SK-N-SH (cell line): ENCODE results near the gene TSPAN13. TPM values are rescaled to one million over a fixed set of nuclear protein-coding genes. Genes with fewer than 3 reads are reported as not detected.

Experiments
- CTCF ChIA-PET: fragments of 300-600, 350-600 bp; formaldehyde crosslinking; extraction: SDS; loops from one replicate; lab custom pipeline; 2021; lab: Yijun Ruan, JAX
- POLR2A ChIA-PET: fragments of 350-600 bp; sonication (Branson Sonifier 250); formaldehyde crosslinking; extraction: SDS; loops from one replicate; lab custom pipeline; 2020; ENCODE audit warnings: antibody characterized with exemption, inconsistent platforms; lab: Yijun Ruan, JAX
- DNase-seq: peaks from one replicate; pipeline ENCODE4 v3.0.0; 2012
- H2AFZ ChIP-seq: fragments of 200-600 bp; sonication (generic); 2 replicates; pipeline ENCODE4 v1.8.1; 2016; ENCODE audit warnings: antibody characterized with exemption, mild to moderate bottlenecking, low read depth
- H3F3A ChIP-seq: fragments of 200-600 bp; sonication (generic); replicated peaks from 2 replicates; pipeline ENCODE3; 2016; ENCODE audit warnings: antibody characterized with exemption, mild to moderate bottlenecking; ENCODE audit not compliant: insufficient read depth
- H3K27ac ChIP-seq, 2 experiments: fragments of 200-500 bp in 1 of 2; fragments of 200-600 bp in 1 of 2; sonication (Bioruptor generic) in 1 of 2; sonication (generic), shearing (Covaris generic) in 1 of 2; 2 replicates each; pipeline versions ENCODE4 v1.5.1 to v1.6.1; 2014 to 2016; ENCODE audit warnings: low read depth in 2 of 2, inconsistent platforms in 1 of 2, low read length in 1 of 2, mild to moderate bottlenecking in 1 of 2, mixed read lengths in 1 of 2
- H3K27me3 ChIP-seq: fragments of 200-600 bp; sonication (generic), shearing (Covaris generic); 2 replicates; pipeline ENCODE4 v1.6.1; 2016; ENCODE audit warnings: mixed run types; ENCODE audit not compliant: insufficient read depth
- H3K36me3 ChIP-seq, 2 experiments: fragments of 200-500 bp in 1 of 2; fragments of 200-600 bp in 1 of 2; sonication (Bioruptor generic) in 1 of 2; sonication (generic) in 1 of 2; replicated peaks in 1 of 2; 2 replicates each; pipeline versions ENCODE3 to v1.5.1; 2014 to 2016; ENCODE audit warnings: low read length in 1 of 2, mild to moderate bottlenecking in 1 of 2; ENCODE audit not compliant: insufficient read depth in 2 of 2, control insufficient read depth in 1 of 2
- H3K4me1 ChIP-seq, 2 experiments: fragments of 200-500 bp in 1 of 2; fragments of 200-600 bp in 1 of 2; sonication (Bioruptor generic) in 1 of 2; sonication (generic), shearing (Covaris generic) in 1 of 2; 2 replicates each; pipeline versions ENCODE4 v1.5.1 to v1.6.1; 2014 to 2016; ENCODE audit warnings: low read depth in 1 of 2, low read length in 1 of 2, mixed run types in 1 of 2; ENCODE audit not compliant: insufficient read depth in 2 of 2, control insufficient read depth in 1 of 2
- H3K4me2 ChIP-seq: fragments of 200-600 bp; sonication (generic), shearing (Covaris generic); 2 replicates; pipeline ENCODE4 v1.6.1; 2017; ENCODE audit warnings: mixed run types
- H3K4me3 ChIP-seq, 2 experiments: fragments of 200-500 bp in 1 of 2; fragments of 200-600 bp in 1 of 2; sonication (Bioruptor generic) in 1 of 2; sonication (generic), shearing (Covaris generic) in 1 of 2; 2 replicates each; pipeline versions ENCODE4 v1.5.1 to v1.8.1; 2014 to 2016; ENCODE audit warnings: low read depth in 2 of 2, inconsistent platforms in 1 of 2, low read length in 1 of 2, mild to moderate bottlenecking in 1 of 2, mixed read lengths in 1 of 2, moderate library complexity in 1 of 2
- H3K79me2 ChIP-seq: fragments of 200-600 bp; sonication (generic); 2 replicates; pipeline ENCODE4 v1.8.1; 2017; ENCODE audit warnings: mild to moderate bottlenecking; ENCODE audit not compliant: insufficient read depth
- H3K9ac ChIP-seq: fragments of 200-600 bp; sonication (generic); 2 replicates; pipeline ENCODE4 v1.6.1; 2017; ENCODE audit warnings: mixed run types
- H3K9me2 ChIP-seq: fragments of 200-600 bp; sonication (generic); 2 replicates; pipeline ENCODE4 v1.6.1; 2017; ENCODE audit warnings: mixed run types
- H3K9me3 ChIP-seq: fragments of 200-600 bp; sonication (generic); 2 replicates; pipeline ENCODE4 v1.6.1; 2017; ENCODE audit warnings: mixed run types, mild to moderate bottlenecking, moderate library complexity
- H4K20me1 ChIP-seq: fragments of 200-600 bp; sonication (generic); 2 replicates; pipeline ENCODE4 v1.6.1; 2017; ENCODE audit warnings: mild to moderate bottlenecking, mixed run types; ENCODE audit not compliant: insufficient read depth
- FOXJ3 ChIP-seq: sonication (generic); formaldehyde crosslinking; IDR thresholded peaks from 2 replicates; pipeline ENCODE4 v1.5.1; 2020; ENCODE audit warnings: mild to moderate bottlenecking, missing genetic modification reagents
- GABPA ChIP-seq: IDR thresholded peaks from 2 replicates; pipeline ENCODE4 v1.4.0; 2012; ENCODE audit warnings: low read depth, mild to moderate bottlenecking
- GATA2 ChIP-seq: sonication (generic); formaldehyde crosslinking; IDR thresholded peaks from 2 replicates; pipeline ENCODE4 v1.5.0; 2020; ENCODE audit warnings: mild to moderate bottlenecking, missing genetic modification reagents
- IRF3 ChIP-seq: fragments of 150-350 bp; IDR thresholded peaks from 2 replicates; pipeline ENCODE4 v1.6.1; 2016; ENCODE audit warnings: mild to moderate bottlenecking, low read depth, low read length
- MAX ChIP-seq: IDR thresholded peaks from 2 replicates; pipeline ENCODE4 v1.4.0; 2012; ENCODE audit warnings: low read depth
- NFIC ChIP-seq: IDR thresholded peaks from 2 replicates; pipeline ENCODE4 v1.4.0; 2012; ENCODE audit warnings: borderline replicate concordance
- NRF1 ChIP-seq: IDR thresholded peaks from 2 replicates; pipeline ENCODE4 v1.6.1; 2012; ENCODE audit warnings: low read depth, mild to moderate bottlenecking, low read length
- PBX3 ChIP-seq: IDR thresholded peaks from 2 replicates; pipeline ENCODE4; 2012
- RCOR1 ChIP-seq: fragments of 150-350 bp; IDR thresholded peaks from 2 replicates; pipeline ENCODE4 v1.6.1; 2017; ENCODE audit warnings: antibody characterized with exemption, low read length
- REST ChIP-seq: IDR thresholded peaks from 2 replicates; pipeline ENCODE4 v1.6.1; 2012; ENCODE audit warnings: mild to moderate bottlenecking, low read depth, low read length, moderate library complexity
- RXRA ChIP-seq: IDR thresholded peaks from 2 replicates; pipeline ENCODE4 v1.4.0; 2012; ENCODE audit warnings: low read depth, mild to moderate bottlenecking, borderline replicate concordance
- SIN3A ChIP-seq: IDR thresholded peaks from 2 replicates; pipeline ENCODE4 v1.6.1; 2012; ENCODE audit warnings: low read depth, mild to moderate bottlenecking, low read length, moderate library complexity, borderline replicate concordance
- TCF12 ChIP-seq: IDR thresholded peaks from 2 replicates; pipeline ENCODE4 v1.4.0; 2012
- USF1 ChIP-seq: IDR thresholded peaks from 2 replicates; pipeline ENCODE4 v1.4.0; 2012; ENCODE audit warnings: low read depth, borderline replicate concordance
- USF2 ChIP-seq: fragments of 150-350 bp; IDR thresholded peaks from 2 replicates; pipeline ENCODE4 v1.6.1; 2017; ENCODE audit warnings: antibody characterized with exemption, low read length, low read depth, borderline replicate concordance
- ZBTB33 ChIP-seq: IDR thresholded peaks from 2 replicates; pipeline ENCODE4 v1.4.0; 2012; ENCODE audit warnings: low read depth, borderline replicate concordance
- WGBS: methylation state at CpG from one replicate; pipeline ENCODE4 v1.1.6; 2017; ENCODE audit warnings: low lambda C conversion rate; 5-methylcytosine and 5-hydroxymethylcytosine counted together
- polyA plus RNA-seq, 3 experiments: library from polyadenylated mRNA; depleted of rRNA; stranded (reverse); fragments of >200 nt; gene quantifications; 2 replicates each; pipeline ENCODE4 v1.2.3, GENCODE V29; 2012

Gene TSPAN13
- polyA plus RNA-seq, 1 of the 3 experiments (the other 2 are of a cell fraction) = 0.26 TPM

GRCh38 chr7:16770657-16771329, 17.2 kb downstream of the TSPAN13 start:
- Histone ChIP-seq H2AFZ (no peak overlapping the region), H3K27me3 (no peaks in the 10 kb centered on the region), H3K4me2 (no peak overlapping the region), H3K36me3 (no peaks in the 10 kb centered on the region), H3K4me3 (no peak overlapping the region), H3K9ac (no peak overlapping the region), H3K9me3 (no peaks in the 10 kb centered on the region), H3K9me2 (no peaks in the 10 kb centered on the region), H3K27ac (no peak overlapping the region), H3K79me2 (no peaks in the 10 kb centered on the region), H3F3A (no peaks in the 10 kb centered on the region), H3K4me1 (0 out of 4 replicates have a peak, but pooled peaks cover 0 to 1% of the 10 kb centered on the region in 2 experiments), H4K20me1 (no peaks in the 10 kb centered on the region)
- DNase-seq = no peak
- 69% methylated on average over 6 of the region's 6 CpGs for WGBS
- ChIA-PET POLR2A (no interaction called here), CTCF (interaction anchor here (3.3 to 3.8 kb wide), 2 partner anchors 10 to 31 kb away, joined by 12 to 14 read pairs; no protein-coding TSS in a partner anchor)
- TF ChIP-seq SIN3A = no peak
- no peak for TF ChIP-seq USF2
- TF ChIP-seq MAX = no peak
- no peak for TF ChIP-seq RXRA
- TF ChIP-seq IRF3 = no peak
- TF ChIP-seq REST = no peak
- no peak for TF ChIP-seq USF1
- no peak for TF ChIP-seq PBX3
- TF ChIP-seq TCF12 = no peak
- no peak for TF ChIP-seq GATA2
- TF ChIP-seq NFIC = no peak
- no peak for TF ChIP-seq GABPA
- TF ChIP-seq ZBTB33 = no peak
- no peak for TF ChIP-seq NRF1
- TF ChIP-seq RCOR1 = no peak
- no peak for TF ChIP-seq FOXJ3
